Measurements from ENCODE around the gene OR13C4. TPM values are rescaled to one million over a fixed set of nuclear protein-coding genes. Genes with fewer than 3 reads are reported as not detected.

OR13C4 gene
- not detected for total RNA-seq
- long read RNA-seq, result 0 reads

- DNase-seq, result no peak
- Histone ChIP-seq H3K4me3 (no peak within 1 kb of the TSS), H3K4me1 (no peaks in the 10 kb centered on the region), H3K27me3 (no peaks in the 10 kb centered on the region), H3K36me3 (no peaks in the 10 kb centered on the region), H3K27ac (no peak within 1 kb of the TSS), H3K9me3 (no peaks in the 10 kb centered on the region)
- intact Hi-C loops (cut with DNase I), result no loop called here
- no peak for ATAC-seq
- TF ChIP-seq, protein P1, sequence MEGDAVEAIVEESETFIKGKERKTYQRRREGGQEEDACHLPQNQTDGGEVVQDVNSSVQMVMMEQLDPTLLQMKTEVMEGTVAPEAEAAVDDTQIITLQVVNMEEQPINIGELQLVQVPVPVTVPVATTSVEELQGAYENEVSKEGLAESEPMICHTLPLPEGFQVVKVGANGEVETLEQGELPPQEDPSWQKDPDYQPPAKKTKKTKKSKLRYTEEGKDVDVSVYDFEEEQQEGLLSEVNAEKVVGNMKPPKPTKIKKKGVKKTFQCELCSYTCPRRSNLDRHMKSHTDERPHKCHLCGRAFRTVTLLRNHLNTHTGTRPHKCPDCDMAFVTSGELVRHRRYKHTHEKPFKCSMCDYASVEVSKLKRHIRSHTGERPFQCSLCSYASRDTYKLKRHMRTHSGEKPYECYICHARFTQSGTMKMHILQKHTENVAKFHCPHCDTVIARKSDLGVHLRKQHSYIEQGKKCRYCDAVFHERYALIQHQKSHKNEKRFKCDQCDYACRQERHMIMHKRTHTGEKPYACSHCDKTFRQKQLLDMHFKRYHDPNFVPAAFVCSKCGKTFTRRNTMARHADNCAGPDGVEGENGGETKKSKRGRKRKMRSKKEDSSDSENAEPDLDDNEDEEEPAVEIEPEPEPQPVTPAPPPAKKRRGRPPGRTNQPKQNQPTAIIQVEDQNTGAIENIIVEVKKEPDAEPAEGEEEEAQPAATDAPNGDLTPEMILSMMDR (IDR thresholded peaks at IDR 0.05), result no peak
- no peak for TF ChIP-seq POLR2A (IDR thresholded peaks at IDR 0.05)
Measured at GRCh38 chr9:104527109-104527508, at the start of gene OR13C4. OR13C4 (minus strand) TSS chr9:104527209; CDS start chr9:104527209, 0 bp downstream.

- no peak for DNase-seq
- Histone ChIP-seq H3K9me3 (no peaks in the 10 kb centered on the region), H3K27me3 (no peaks in the 10 kb centered on the region), H3K4me3 (no peak overlapping the region), H3K36me3 (no peaks in the 10 kb centered on the region), H3K27ac (no peak overlapping the region), H3K4me1 (no peaks in the 10 kb centered on the region)
- intact Hi-C loops (cut with DNase I), result no loop called here
- 66% methylated on average over 2 of the region's 2 CpGs for WGBS (ENCODE audit: insufficient coverage, low coverage, low lambda C conversion rate, missing lambda C conversion rate)
- no peak for ATAC-seq
- no peak for TF ChIP-seq POLR2A (IDR thresholded peaks at IDR 0.05)
- TF ChIP-seq, protein P1 (IDR thresholded peaks at IDR 0.05), result no peak
Measured at GRCh38 chr9:104575456-104575855, 48.4 kb upstream of the OR13C4 start.

DNA sequence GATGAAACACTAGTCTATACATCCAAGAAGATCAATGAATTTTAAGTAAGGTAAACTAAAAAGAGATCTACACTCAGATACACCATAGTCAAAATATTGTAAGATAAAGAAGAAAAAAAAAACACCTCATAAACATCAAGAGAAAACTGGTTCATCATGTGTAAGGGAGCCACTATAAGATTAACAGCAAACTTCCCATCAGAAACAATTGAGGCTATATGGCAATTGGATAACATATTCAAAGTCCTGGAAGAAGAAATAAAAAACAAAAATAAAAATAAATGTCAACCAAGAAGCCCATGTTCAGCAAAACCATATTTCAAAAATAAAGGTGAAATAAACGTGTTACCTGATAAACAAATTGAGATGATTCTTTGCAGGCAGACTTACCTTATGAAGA is 45.6 kb upstream of the OR13C4 start:
- WGBS (ENCODE audit: insufficient coverage, low coverage, low lambda C conversion rate, missing lambda C conversion rate), result 67% methylated on average over 1 of the region's 1 CpG
- H3K4me3 ChIP-seq, result no peak overlapping the region
- H3K27me3 ChIP-seq, result no peaks in the 10 kb centered on the region
- intact Hi-C loops (cut with DNase I), result no loop called here
- no peaks in the 10 kb centered on the region for H3K9me3 ChIP-seq
- H3K27ac ChIP-seq, result no peak overlapping the region
- DNase-seq (no peak), ATAC-seq (no peak)
- no peaks in the 10 kb centered on the region for H3K4me1 ChIP-seq
- TF ChIP-seq, protein P1 (IDR thresholded peaks at IDR 0.05), result no peak
- TF ChIP-seq POLR2A (IDR thresholded peaks at IDR 0.05), result no peak
- H3K36me3 ChIP-seq, result no peaks in the 10 kb centered on the region

DNA sequence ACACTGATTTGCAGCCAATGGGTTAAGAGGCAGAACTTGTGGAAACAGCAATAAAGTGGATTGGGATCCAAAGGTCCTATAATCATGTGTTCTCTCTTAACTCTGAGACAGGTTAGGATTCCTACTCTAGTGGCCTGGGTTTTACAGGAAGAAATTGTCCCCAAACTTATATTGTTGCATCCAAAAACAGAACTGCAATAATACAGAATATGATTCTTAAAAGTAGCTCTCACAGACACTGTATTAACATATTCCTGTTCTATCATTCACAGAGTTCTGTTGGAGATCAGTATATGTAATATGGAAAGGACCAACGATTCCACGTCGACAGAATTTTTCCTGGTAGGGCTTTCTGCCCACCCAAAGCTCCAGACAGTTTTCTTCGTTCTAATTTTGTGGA is 41.9 kb upstream of the OR13C4 start, which contains the start of gene OR13C8:
Gene OR13C8, plus strand, starts transcription at position 301 of the 400 bp plus-strand sequence. Its CDS starts 0 bp downstream, at position 301.
- no peak within 1 kb of the TSS for H3K4me3 ChIP-seq
- DNase-seq (no peak), ATAC-seq (no peak)
- intact Hi-C loops (cut with DNase I), result loop anchor here in 1 of 2 donors (10.0 kb wide), 1 partner anchor 64 kb away; the partner anchor contains the start of gene OR13F1
- H3K27ac ChIP-seq, result no peak within 1 kb of the TSS
- no peaks in the 10 kb centered on the region for H3K36me3 ChIP-seq
- no peaks in the 10 kb centered on the region for H3K27me3 ChIP-seq
- 72% methylated on average over 4 of the region's 4 CpGs for WGBS (ENCODE audit: insufficient coverage, low coverage, low lambda C conversion rate, missing lambda C conversion rate)
- H3K9me3 ChIP-seq, result no peaks in the 10 kb centered on the region
- TF ChIP-seq, protein P1 (IDR thresholded peaks at IDR 0.05), result no peak
- no peak for TF ChIP-seq POLR2A (IDR thresholded peaks at IDR 0.05)
- no peaks in the 10 kb centered on the region for H3K4me1 ChIP-seq

GRCh38 chr9:104564358-104564757 is 37.3 kb upstream of the OR13C4 start:
- Histone ChIP-seq H3K4me3 (no peak overlapping the region), H3K27ac (no peak overlapping the region), H3K27me3 (no peaks in the 10 kb centered on the region), H3K4me1 (no peaks in the 10 kb centered on the region), H3K9me3 (no peaks in the 10 kb centered on the region), H3K36me3 (no peaks in the 10 kb centered on the region)
- TF ChIP-seq POLR2A (IDR thresholded peaks at IDR 0.05), result no peak
- TF ChIP-seq, protein P1 (IDR thresholded peaks at IDR 0.05), result no peak
- intact Hi-C loops (cut with DNase I), result loop anchor here in 1 of 2 donors (10.0 kb wide), 1 partner anchor 60 kb away; the partner anchor contains the start of gene OR13F1
- ATAC-seq (no peak), DNase-seq (no peak)
- WGBS (ENCODE audit: insufficient coverage, low coverage, low lambda C conversion rate, missing lambda C conversion rate), result 42% methylated on average over 1 of the region's 1 CpG
